GM21717 (cell line): ENCODE data around the gene SLC17A7.

Experiments
- ATAC-seq: cut with Tn5 transposase; IDR thresholded peaks from one replicate; pipeline ENCODE4 v1.9.1; 2021; ENCODE audit warnings: mild to moderate bottlenecking, moderate library complexity; ENCODE audit not compliant: unreplicated experiment

The SLC17A7 gene

DNA sequence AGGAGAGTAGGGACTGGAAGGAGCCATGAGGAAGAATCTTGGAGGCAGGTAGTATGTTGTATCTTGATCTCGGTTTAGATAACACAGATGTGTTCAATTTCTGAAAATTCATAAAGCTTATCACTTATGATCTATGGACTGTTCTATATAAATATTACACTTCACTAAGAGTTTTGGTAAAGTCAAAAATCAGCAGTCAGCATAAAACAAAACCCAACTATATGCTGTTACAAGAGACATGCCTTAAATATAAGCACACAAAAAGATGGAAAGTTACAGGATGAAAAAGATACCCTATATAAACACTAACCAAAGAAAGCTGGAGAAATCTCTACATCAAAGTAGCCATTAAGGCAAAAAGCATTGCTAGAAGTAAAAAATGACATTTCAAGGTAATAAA lies 57.7 kb downstream of the SLC17A7 start:
- no peak for ATAC-seq

DNA sequence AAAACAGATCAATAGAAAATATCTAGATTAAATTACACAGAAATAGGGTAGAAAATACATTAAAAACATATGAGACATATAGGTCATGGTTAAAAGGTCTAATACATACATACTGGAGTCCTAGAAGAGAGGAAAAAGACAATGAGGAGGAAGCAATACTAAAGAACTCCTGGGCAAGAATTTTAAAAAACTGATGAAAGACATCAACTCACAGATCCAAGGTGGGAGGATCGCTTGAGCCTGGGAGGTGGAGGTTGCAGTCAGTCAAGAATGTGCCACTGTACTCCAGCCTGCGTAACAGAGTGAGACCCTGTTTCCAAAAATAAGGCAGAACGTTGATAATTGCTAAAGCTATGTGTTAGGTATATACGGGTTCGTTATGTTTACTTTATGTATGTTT lies 58.7 kb downstream of the SLC17A7 start:
- ATAC-seq, result no peak

DNA sequence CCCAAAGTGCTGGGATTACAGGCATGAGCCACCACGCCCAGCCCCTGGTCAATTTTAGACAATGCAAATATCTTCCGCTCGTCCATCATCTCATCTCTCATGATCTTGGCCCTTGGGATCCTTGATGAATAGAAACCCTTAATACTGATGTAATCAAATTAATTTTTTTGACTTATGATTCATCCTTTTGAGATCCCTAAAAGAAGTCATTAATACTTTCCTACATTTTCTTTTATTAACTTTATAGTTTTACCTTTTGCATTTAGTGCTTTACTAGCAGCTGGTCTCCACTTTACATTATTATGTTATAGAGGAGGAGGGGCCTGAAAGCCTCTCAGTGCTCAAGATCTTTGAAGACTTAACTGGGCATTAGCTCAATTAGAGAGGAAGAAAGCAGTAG lies 60.9 kb downstream of the SLC17A7 start:
- no peak for ATAC-seq
